ENCODE results near the gene SGCD.

The SGCD gene

GRCh38 chr5:156589946-156590216 lies 262.9 kb downstream of the SGCD start:
- H2BK12ac ChIP-seq (ENCODE audit: low read length in 2 of 2), result no peak overlapping the region
- H3K18ac ChIP-seq (ENCODE audit: low read depth in 1 of 2, low read length in 2 of 2), result no peak overlapping the region
- H3K9me3 ChIP-seq (ENCODE audit: control insufficient read depth, low read length), result no peaks in the 10 kb centered on the region
- H2AK5ac ChIP-seq (ENCODE audit: low read length, severe bottlenecking), result no peak overlapping the region
- H2BK15ac ChIP-seq (ENCODE audit: low read depth, poor library complexity, severe bottlenecking), result no peak overlapping the region
- no peak overlapping the region for H3K14ac ChIP-seq (ENCODE audit: low read length in 2 of 2)
- H3K27ac ChIP-seq (ENCODE audit: low read length, poor library complexity, severe bottlenecking), result no peak overlapping the region
- H2BK120ac ChIP-seq (ENCODE audit: low read depth, low read length), result no peak overlapping the region
- peaks cover 0 to 3% of the 10 kb centered on the region in 2 experiments for H3K36me3 ChIP-seq (ENCODE audit: control insufficient read depth in 1 of 2, insufficient read depth in 2 of 2, low read depth in 1 of 2, low read length in 2 of 2)
- H4K91ac ChIP-seq (ENCODE audit: low read length), result no peak overlapping the region
- H3K4me3 ChIP-seq (ENCODE audit: insufficient read depth in 1 of 2, low read depth in 1 of 2, low read length in 2 of 2), result no peak overlapping the region
- H3K9ac ChIP-seq (ENCODE audit: low read length), result no peak overlapping the region
- WGBS, result 75% methylated on average over 3 of the region's 4 CpGs
- H3K4me2 ChIP-seq (ENCODE audit: low read length, poor library complexity, severe bottlenecking), result no peak overlapping the region
- no peak overlapping the region for H3K23ac ChIP-seq (ENCODE audit: low read length in 2 of 2)
- H3K79me1 ChIP-seq (replicated peaks; ENCODE audit: low read length, poor library complexity, severe bottlenecking), result no peaks in the 10 kb centered on the region
- H4K8ac ChIP-seq (ENCODE audit: low read length), result no peak overlapping the region
- no peaks in the 10 kb centered on the region for H3K27me3 ChIP-seq (ENCODE audit: control insufficient read depth in 1 of 2, insufficient read depth in 1 of 2, low read length in 2 of 2)
- H3K4me1 ChIP-seq (ENCODE audit: control insufficient read depth, insufficient read depth, low read depth, low read length), result no peaks in the 10 kb centered on the region
- no peak overlapping the region for H3K4ac ChIP-seq (ENCODE audit: low read depth in 1 of 2, low read length in 2 of 2)
- DNase-seq, result no peak
- no peak overlapping the region for H2BK5ac ChIP-seq (ENCODE audit: low read depth, low read length, poor library complexity, severe bottlenecking)
- no peak overlapping the region for H2AFZ ChIP-seq (ENCODE audit: low read depth, low read length)

DNA sequence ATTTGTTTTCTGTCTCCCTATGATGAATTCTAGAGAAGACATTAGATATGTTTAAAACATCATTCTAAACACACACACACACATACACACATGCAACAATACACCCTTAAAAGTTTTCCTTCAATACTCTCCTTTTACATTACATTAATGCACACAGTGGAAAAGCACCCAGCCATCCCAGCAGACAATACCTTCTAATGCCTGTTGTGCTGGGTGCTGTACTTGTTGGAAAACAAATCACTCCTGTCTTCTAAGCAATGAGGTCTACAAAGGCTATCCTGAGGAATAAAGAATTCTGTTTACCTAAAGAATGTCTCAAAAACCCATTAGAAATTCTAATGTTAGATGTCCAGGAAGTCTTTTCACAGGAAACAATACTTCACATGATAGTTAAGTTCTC lies 264.0 kb downstream of the SGCD start:
- no peaks in the 10 kb centered on the region for H3K27me3 ChIP-seq (ENCODE audit: control insufficient read depth in 1 of 2, insufficient read depth in 1 of 2, low read length in 2 of 2)
- no peak overlapping the region for H2BK120ac ChIP-seq (ENCODE audit: low read depth, low read length)
- no peak overlapping the region for H2BK5ac ChIP-seq (ENCODE audit: low read depth, low read length, poor library complexity, severe bottlenecking)
- no peak overlapping the region for H2BK15ac ChIP-seq (ENCODE audit: low read depth, poor library complexity, severe bottlenecking)
- H2BK12ac ChIP-seq (ENCODE audit: low read length in 2 of 2), result no peak overlapping the region
- H3K4me3 ChIP-seq (ENCODE audit: insufficient read depth in 1 of 2, low read depth in 1 of 2, low read length in 2 of 2), result no peak overlapping the region
- peaks cover 0 to 3% of the 10 kb centered on the region in 2 experiments for H3K36me3 ChIP-seq (ENCODE audit: control insufficient read depth in 1 of 2, insufficient read depth in 2 of 2, low read depth in 1 of 2, low read length in 2 of 2)
- H3K4me2 ChIP-seq (ENCODE audit: low read length, poor library complexity, severe bottlenecking), result no peak overlapping the region
- no peak for DNase-seq
- H3K27ac ChIP-seq (ENCODE audit: low read length, poor library complexity, severe bottlenecking), result no peak overlapping the region
- no peak overlapping the region for H4K8ac ChIP-seq (ENCODE audit: low read length)
- H3K4me1 ChIP-seq (ENCODE audit: control insufficient read depth, insufficient read depth, low read depth, low read length), result no peaks in the 10 kb centered on the region
- H3K9ac ChIP-seq (ENCODE audit: low read length), result no peak overlapping the region
- no peaks in the 10 kb centered on the region for H3K9me3 ChIP-seq (ENCODE audit: control insufficient read depth, low read length)
- no peak overlapping the region for H3K4ac ChIP-seq (ENCODE audit: low read depth in 1 of 2, low read length in 2 of 2)
- no peak overlapping the region for H3K18ac ChIP-seq (ENCODE audit: low read depth in 1 of 2, low read length in 2 of 2)
- H3K14ac ChIP-seq (ENCODE audit: low read length in 2 of 2), result no peak overlapping the region
- no peak overlapping the region for H3K23ac ChIP-seq (ENCODE audit: low read length in 2 of 2)
- no peak overlapping the region for H4K91ac ChIP-seq (ENCODE audit: low read length)
- no peak overlapping the region for H2AFZ ChIP-seq (ENCODE audit: low read depth, low read length)
- no peak overlapping the region for H2AK5ac ChIP-seq (ENCODE audit: low read length, severe bottlenecking)
- no peaks in the 10 kb centered on the region for H3K79me1 ChIP-seq (replicated peaks; ENCODE audit: low read length, poor library complexity, severe bottlenecking)

GRCh38 chr5:156591631-156592030 lies 264.7 kb downstream of the SGCD start:
- H3K4ac ChIP-seq (ENCODE audit: low read depth in 1 of 2, low read length in 2 of 2), result no peak overlapping the region
- H2BK5ac ChIP-seq (ENCODE audit: low read depth, low read length, poor library complexity, severe bottlenecking), result no peak overlapping the region
- no peak overlapping the region for H3K27ac ChIP-seq (ENCODE audit: low read length, poor library complexity, severe bottlenecking)
- no peak overlapping the region for H3K4me2 ChIP-seq (ENCODE audit: low read length, poor library complexity, severe bottlenecking)
- H3K9ac ChIP-seq (ENCODE audit: low read length), result no peak overlapping the region
- H3K18ac ChIP-seq (ENCODE audit: low read depth in 1 of 2, low read length in 2 of 2), result no peak overlapping the region
- H2BK120ac ChIP-seq (ENCODE audit: low read depth, low read length), result no peak overlapping the region
- H3K23ac ChIP-seq (ENCODE audit: low read length in 2 of 2), result no peak overlapping the region
- no peaks in the 10 kb centered on the region for H3K79me1 ChIP-seq (replicated peaks; ENCODE audit: low read length, poor library complexity, severe bottlenecking)
- H3K4me3 ChIP-seq (ENCODE audit: insufficient read depth in 1 of 2, low read depth in 1 of 2, low read length in 2 of 2), result no peak overlapping the region
- no peak overlapping the region for H4K8ac ChIP-seq (ENCODE audit: low read length)
- peaks cover 0 to 3% of the 10 kb centered on the region in 2 experiments for H3K36me3 ChIP-seq (ENCODE audit: control insufficient read depth in 1 of 2, insufficient read depth in 2 of 2, low read depth in 1 of 2, low read length in 2 of 2)
- no peak overlapping the region for H2AK5ac ChIP-seq (ENCODE audit: low read length, severe bottlenecking)
- no peak overlapping the region for H2AFZ ChIP-seq (ENCODE audit: low read depth, low read length)
- no peak overlapping the region for H3K14ac ChIP-seq (ENCODE audit: low read length in 2 of 2)
- no peak overlapping the region for H2BK15ac ChIP-seq (ENCODE audit: low read depth, poor library complexity, severe bottlenecking)
- no peak for DNase-seq
- no peak overlapping the region for H2BK12ac ChIP-seq (ENCODE audit: low read length in 2 of 2)
- H3K9me3 ChIP-seq (ENCODE audit: control insufficient read depth, low read length), result no peaks in the 10 kb centered on the region
- H3K27me3 ChIP-seq (ENCODE audit: control insufficient read depth in 1 of 2, insufficient read depth in 1 of 2, low read length in 2 of 2), result no peaks in the 10 kb centered on the region
- H3K4me1 ChIP-seq (ENCODE audit: control insufficient read depth, insufficient read depth, low read depth, low read length), result no peaks in the 10 kb centered on the region
- H4K91ac ChIP-seq (ENCODE audit: low read length), result no peak overlapping the region

- no peak overlapping the region for H3K18ac ChIP-seq (ENCODE audit: low read depth in 1 of 2, low read length in 2 of 2)
- no peaks in the 10 kb centered on the region for H3K4me1 ChIP-seq (ENCODE audit: control insufficient read depth, insufficient read depth, low read depth, low read length)
- H3K23ac ChIP-seq (ENCODE audit: low read length in 2 of 2), result no peak overlapping the region
- no peaks in the 10 kb centered on the region for H3K9me3 ChIP-seq (ENCODE audit: control insufficient read depth, low read length)
- H3K79me1 ChIP-seq (replicated peaks; ENCODE audit: low read length, poor library complexity, severe bottlenecking), result no peaks in the 10 kb centered on the region
- no peak overlapping the region for H3K4ac ChIP-seq (ENCODE audit: low read depth in 1 of 2, low read length in 2 of 2)
- no peak overlapping the region for H3K4me3 ChIP-seq (ENCODE audit: insufficient read depth in 1 of 2, low read depth in 1 of 2, low read length in 2 of 2)
- no peak overlapping the region for H3K27ac ChIP-seq (ENCODE audit: low read length, poor library complexity, severe bottlenecking)
- no peak overlapping the region for H4K91ac ChIP-seq (ENCODE audit: low read length)
- no peak overlapping the region for H3K9ac ChIP-seq (ENCODE audit: low read length)
- peaks cover 0 to 3% of the 10 kb centered on the region in 2 experiments for H3K36me3 ChIP-seq (ENCODE audit: control insufficient read depth in 1 of 2, insufficient read depth in 2 of 2, low read depth in 1 of 2, low read length in 2 of 2)
- DNase-seq, result no peak
- H2BK12ac ChIP-seq (ENCODE audit: low read length in 2 of 2), result no peak overlapping the region
- no peak overlapping the region for H4K8ac ChIP-seq (ENCODE audit: low read length)
- H2BK15ac ChIP-seq (ENCODE audit: low read depth, poor library complexity, severe bottlenecking), result no peak overlapping the region
- no peak overlapping the region for H2BK120ac ChIP-seq (ENCODE audit: low read depth, low read length)
- H3K27me3 ChIP-seq (ENCODE audit: control insufficient read depth in 1 of 2, insufficient read depth in 1 of 2, low read length in 2 of 2), result no peaks in the 10 kb centered on the region
- no peak overlapping the region for H2AFZ ChIP-seq (ENCODE audit: low read depth, low read length)
- 80% methylated on average over 1 of the region's 1 CpG for WGBS
- no peak overlapping the region for H2AK5ac ChIP-seq (ENCODE audit: low read length, severe bottlenecking)
- H2BK5ac ChIP-seq (ENCODE audit: low read depth, low read length, poor library complexity, severe bottlenecking), result no peak overlapping the region
- H3K4me2 ChIP-seq (ENCODE audit: low read length, poor library complexity, severe bottlenecking), result no peak overlapping the region
- H3K14ac ChIP-seq (ENCODE audit: low read length in 2 of 2), result no peak overlapping the region
Observed at GRCh38 chr5:156593546-156593945, 266.6 kb downstream of the SGCD start.

Data from mesenchymal stem cell (in vitro differentiated cells and primary cell).